ENCODE measurements around the gene COX10. TPM values are rescaled to one million over a fixed set of nuclear protein-coding genes. Genes with fewer than 3 reads are reported as not detected.

Gene COX10
- total RNA-seq, 1 donor from 2014 or later: 16.8 TPM

GRCh38 chr17:14070344-14070984, 1.2 kb downstream of the COX10 start:
- DNase-seq (ENCODE audit: low spot score): no peak

GRCh38 chr17:14072881-14073280, 3.6 kb downstream of the COX10 start:
- DNase-seq (ENCODE audit: low spot score): no peak

- DNase-seq (ENCODE audit: low spot score): no peak
These were observed 8.7 kb downstream of the COX10 start for GRCh38 chr17:14078027-14078426.

GRCh38 chr17:14080847-14081251, 11.5 kb downstream of the COX10 start:
- DNase-seq (ENCODE audit: low spot score): no peak

- no peak for DNase-seq (ENCODE audit: low spot score)
These were observed 13.5 kb downstream of the COX10 start for GRCh38 chr17:14082848-14083247.

GRCh38 chr17:14084955-14085354, 15.7 kb downstream of the COX10 start:
- no peak for DNase-seq (ENCODE audit: low spot score)

- DNase-seq (ENCODE audit: low spot score): no peak
These were observed 16.9 kb downstream of the COX10 start for GRCh38 chr17:14086189-14086588.

- DNase-seq (ENCODE audit: low spot score): no peak
These were observed 19.9 kb downstream of the COX10 start for GRCh38 chr17:14089179-14089578.

- no peak for DNase-seq (ENCODE audit: low spot score)
These were observed 22.1 kb downstream of the COX10 start for GRCh38 chr17:14091367-14091766.

GRCh38 chr17:14092808-14093207, 23.5 kb downstream of the COX10 start:
- no peak for DNase-seq (ENCODE audit: low spot score)

GRCh38 chr17:14094676-14095601, 25.6 kb downstream of the COX10 start:
- DNase-seq (ENCODE audit: low spot score): no peak

GRCh38 chr17:14095631-14096030, 26.3 kb downstream of the COX10 start:
- DNase-seq (ENCODE audit: low spot score): no peak

GRCh38 chr17:14098246-14098645, 28.9 kb downstream of the COX10 start:
- no peak for DNase-seq (ENCODE audit: low spot score)

- DNase-seq (ENCODE audit: low spot score): no peak
These were observed 32.7 kb downstream of the COX10 start for GRCh38 chr17:14101976-14102375.

- no peak for DNase-seq (ENCODE audit: low spot score)
These were observed 34.5 kb downstream of the COX10 start for GRCh38 chr17:14103836-14104235.

GRCh38 chr17:14104734-14105133, 35.4 kb downstream of the COX10 start:
- no peak for DNase-seq (ENCODE audit: low spot score)

GRCh38 chr17:14107889-14108288, 38.6 kb downstream of the COX10 start:
- DNase-seq (ENCODE audit: low spot score): no peak

- no peak for DNase-seq (ENCODE audit: low spot score)
These were observed 43.1 kb downstream of the COX10 start for GRCh38 chr17:14112407-14112806.

GRCh38 chr17:14113137-14113536, 43.8 kb downstream of the COX10 start:
- no peak for DNase-seq (ENCODE audit: low spot score)

- DNase-seq (ENCODE audit: low spot score): no peak
These were observed 47.1 kb downstream of the COX10 start for GRCh38 chr17:14116263-14117024.

GRCh38 chr17:14118951-14119350, 49.6 kb downstream of the COX10 start:
- DNase-seq (ENCODE audit: low spot score): no peak

GRCh38 chr17:14119546-14119945, 50.2 kb downstream of the COX10 start:
- no peak for DNase-seq (ENCODE audit: low spot score)
